CD4-positive, alpha-beta T cell treated with Interleukin-17A for 1 hour (primary cell): ENCODE results near the gene STK32B.
"Not testable (repeated sequence)": the region's sequence is repeated elsewhere in the genome, so short reads cannot be mapped to it uniquely, and the experiment has no call there.

Source experiments
- DNase-seq: peaks from one replicate; pipeline ENCODE4 v3.0.0-alpha.2; 2020

Gene STK32B

DNA sequence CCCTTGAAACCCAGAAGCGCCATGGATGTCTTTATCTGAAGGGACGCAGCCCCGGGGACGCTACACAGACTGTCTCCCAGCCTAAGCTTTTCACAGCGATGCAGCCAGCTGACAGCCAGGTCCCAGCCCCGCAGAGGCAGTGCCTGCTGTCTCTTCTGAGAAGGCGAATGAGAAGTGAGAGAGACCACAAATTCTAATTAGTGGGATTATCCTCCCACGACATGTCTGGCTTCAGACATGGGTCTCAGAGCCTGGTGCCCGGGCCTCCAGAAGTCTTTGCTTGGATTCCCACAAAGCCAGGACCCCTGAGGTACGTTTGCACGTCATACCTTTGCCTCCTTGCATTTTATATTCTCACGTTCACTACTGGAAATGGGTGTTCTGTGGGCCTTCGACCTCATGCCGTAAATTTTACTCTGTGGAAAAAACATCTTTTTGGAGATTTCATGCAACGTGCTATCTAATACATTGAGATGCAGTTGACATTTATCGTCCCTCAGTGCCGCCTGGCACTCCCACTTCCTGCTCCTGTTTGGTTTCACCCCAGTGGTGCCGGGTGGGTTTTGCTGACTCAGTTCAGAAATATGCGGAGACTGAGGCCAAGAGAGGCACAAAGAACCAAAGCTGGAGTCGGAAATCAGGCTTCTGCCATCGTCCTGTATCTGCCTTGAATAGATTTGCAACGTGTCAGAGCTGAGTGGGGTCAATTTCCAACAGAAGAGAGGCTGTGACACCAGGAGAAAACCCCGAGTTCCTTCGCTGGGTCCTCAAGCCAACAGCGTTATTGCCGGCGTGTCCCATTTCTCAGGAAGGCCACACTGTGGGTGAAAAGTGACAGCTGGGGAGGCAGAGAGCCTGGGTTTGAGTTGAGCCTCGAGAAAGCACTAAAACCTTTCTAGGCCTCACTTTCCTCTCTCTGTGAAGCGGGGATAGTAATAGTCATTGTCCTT, 114.4 kb downstream of the STK32B start:
- no peak for DNase-seq

DNA sequence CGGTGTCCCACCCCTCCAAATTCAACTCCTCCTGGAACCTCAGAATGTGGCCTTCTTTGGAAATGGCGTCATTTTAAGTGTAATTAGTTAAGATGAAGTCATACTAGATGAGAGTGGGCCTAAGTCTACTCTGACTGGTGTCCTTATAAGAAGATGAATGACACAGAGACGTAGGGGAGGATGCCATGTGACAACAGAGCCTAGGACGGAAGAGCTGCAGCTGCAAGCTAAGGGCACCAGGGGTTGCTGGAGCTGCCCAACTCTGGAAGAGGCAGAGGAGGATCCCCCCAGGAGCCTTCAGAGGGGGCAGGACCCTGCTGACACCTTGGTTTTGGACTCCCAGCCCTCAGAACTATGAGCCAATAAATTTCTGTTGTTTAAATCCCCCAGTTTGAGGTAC, 115.1 kb downstream of the STK32B start:
- no peak for DNase-seq

DNA sequence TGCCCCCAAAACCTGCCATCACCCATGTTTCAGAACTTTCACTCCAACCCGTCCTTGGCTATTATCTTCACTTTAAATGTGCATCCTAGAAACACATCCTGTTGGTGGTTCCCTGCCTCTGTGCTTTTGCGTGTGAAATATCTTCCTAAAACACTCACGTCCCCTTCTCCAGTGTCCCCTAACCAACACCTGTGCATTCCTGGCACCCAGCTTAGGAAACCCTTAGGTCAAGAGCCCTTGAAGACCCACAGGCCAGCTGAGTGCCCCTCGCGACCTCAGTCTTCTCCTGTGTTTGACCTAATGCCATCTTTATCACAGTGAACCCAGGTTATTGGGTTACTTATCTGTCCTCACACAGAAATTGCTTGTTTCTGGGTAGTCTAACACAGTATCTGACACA, 117.6 kb downstream of the STK32B start:
- no peak for DNase-seq

DNA sequence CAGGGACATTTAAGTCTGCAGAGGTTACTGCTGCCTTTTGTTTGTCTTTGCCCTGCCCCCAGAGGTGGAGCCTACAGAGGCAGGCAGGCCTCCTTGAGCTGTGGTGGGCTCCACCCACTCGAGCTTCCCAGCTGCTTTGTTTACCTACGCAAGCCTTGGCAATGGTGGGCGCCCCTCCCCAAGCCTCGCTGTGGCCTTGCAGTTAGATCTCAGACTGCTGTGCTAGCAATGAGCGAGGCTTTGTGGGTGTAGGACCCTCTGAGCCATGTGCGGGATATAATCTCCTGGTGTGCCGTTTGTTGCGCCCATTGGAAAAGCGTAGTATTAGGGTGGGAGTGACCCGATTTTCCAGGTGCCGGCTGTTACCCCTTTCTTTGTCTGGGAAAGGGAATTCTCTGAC, 124.6 kb downstream of the STK32B start:
- DNase-seq, result not testable (repeated sequence)

DNA sequence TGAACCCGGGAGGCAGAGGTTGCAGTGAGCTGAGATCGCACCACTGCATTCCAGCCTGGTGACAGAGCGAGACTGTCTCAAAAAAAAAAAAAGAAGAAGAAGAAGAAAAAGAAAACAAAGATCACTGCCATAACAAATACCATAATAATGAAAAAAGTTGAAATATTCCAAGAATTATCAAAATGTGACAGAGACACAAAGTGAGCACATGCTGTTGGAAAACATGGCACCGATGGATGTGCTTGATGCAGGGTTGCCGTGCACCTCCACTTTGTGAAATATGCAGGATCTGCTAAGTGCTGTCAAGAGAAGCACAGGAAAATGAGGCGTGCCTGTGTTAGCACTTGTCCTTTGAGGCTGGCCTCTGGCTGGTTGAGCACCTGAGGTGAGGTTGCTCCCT, 133.3 kb downstream of the STK32B start:
- no peak for DNase-seq

DNA sequence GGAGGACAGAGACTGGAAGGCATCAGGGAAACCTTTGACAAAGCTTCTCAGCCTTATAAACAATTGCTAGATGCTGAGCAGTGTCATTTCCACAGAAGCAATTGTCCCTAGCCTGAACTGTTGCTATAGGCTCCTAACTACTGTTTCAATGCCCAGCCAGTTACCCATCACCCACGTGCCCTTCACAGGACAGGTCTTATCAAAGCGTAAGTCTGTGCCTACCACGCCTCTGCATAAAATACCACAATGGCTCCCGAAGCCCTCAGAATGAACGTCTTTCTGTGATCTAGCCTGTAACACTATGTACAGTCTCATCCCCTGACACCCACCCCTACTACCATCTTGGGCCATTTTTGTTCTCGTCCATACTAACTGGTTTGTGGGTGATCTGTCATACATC, 134.3 kb downstream of the STK32B start:
- no peak for DNase-seq

DNA sequence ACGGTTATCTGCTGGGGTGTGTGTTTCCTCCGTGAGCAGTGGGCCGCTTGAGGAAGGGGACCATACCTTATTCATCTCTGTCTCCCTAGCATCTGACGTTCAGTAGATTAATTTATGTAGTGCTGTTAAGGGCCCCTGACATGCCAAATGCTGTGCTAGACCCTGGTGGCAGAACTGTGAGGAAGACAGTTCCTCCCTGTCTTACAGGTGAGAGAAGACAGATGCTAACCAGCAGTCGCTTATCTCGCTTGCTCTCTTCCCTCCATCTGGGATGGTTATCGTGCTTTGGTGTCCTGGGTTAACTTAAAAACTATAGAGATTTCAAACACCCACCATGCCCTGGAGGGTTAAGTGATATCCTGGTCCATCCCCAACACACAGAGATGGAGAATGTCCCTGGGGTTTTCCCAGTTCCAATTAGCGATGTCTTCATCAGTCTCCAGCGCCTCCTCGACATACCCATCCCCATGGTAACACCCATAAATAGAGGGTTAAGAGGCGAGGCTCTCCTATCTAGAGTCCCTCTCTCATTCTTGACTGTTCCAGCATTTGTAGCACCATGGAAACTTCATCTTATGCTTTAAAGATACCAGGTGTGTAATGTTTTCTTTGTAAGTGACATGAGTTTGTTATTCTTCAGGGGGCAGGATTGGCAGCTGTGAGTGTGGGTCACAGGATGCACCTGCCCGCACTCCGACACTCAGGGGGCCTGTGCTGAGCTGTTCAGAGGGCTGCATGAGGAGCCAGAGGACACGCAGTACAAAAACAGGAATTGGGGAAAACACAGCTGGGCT, 135.2 kb downstream of the STK32B start:
- DNase-seq, result no peak

DNA sequence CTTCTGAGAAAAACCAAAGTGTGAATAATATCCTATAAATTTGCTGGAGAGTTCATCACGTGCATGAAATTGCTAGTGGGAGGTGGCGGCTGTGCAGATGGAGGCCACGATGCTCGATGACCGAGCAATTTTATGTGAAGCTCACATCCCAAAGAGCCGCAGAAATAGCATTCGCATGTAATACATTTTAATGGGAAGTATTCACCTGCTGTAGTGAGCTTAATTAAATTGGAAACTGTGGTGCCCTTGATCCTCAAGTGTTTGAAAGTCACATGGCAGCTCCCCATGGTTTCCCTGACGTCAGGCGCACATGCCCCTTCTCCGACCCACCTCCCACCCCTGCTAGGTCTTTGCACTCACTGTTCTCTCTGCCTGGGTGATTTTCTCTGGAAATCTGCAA, 136.8 kb downstream of the STK32B start:
- DNase-seq, result no peak

DNA sequence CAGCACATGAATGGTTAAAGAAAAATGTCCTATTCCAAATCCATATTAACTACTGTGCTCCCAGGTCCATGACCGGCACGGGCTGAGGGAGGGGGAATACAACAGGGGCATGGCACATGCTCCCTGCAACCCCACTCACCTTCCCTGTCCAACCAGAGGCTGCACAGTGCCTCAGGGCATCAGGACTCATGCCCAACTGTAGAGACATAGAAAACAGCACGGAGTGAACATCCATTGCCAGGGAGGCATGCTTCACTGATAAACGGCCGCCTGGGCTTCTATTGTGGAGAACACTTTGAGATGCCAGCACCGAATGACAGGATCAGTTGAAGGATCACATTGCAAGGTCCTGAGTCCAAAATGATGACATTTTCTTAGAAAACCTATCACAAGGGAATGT, 140.6 kb downstream of the STK32B start:
- DNase-seq, result no peak

DNA sequence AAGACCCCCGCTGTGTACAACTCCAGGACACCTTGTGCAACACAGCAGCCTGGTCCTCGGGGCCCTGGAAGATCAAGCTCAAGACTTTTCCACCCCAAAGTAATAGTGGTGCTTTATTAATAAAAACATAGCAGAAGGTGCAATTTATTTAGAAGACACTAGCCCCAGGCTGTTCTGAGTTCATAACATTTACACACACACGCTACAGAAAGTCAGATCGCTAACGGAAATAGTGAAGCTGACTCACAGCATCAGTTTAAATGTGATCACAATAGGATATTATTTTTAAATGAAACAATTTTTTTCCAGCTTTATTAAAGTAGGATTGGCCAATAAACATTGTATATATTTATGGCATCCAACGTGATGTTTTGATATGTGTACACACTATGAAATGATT, 141.0 kb downstream of the STK32B start:
- no peak for DNase-seq

DNA sequence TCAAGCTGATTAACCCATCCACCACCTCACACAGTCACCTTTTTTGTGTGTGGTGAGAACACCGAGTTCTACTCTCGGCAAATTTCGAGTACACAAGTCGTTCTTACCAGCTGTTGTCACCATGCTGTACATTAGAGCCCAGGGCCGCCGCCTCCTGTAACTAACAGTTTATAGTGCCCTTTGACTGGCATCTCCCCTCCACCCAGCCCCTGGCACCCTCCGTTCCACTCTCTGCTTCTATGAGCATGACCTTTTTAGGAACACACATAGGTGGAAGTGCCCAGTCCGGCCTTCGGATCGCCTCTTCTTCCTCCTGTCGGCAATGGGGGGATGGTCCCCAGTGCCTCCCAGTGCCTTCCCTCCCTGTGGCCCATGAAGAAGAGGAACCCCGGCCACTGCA, 141.4 kb downstream of the STK32B start:
- no peak for DNase-seq

DNA sequence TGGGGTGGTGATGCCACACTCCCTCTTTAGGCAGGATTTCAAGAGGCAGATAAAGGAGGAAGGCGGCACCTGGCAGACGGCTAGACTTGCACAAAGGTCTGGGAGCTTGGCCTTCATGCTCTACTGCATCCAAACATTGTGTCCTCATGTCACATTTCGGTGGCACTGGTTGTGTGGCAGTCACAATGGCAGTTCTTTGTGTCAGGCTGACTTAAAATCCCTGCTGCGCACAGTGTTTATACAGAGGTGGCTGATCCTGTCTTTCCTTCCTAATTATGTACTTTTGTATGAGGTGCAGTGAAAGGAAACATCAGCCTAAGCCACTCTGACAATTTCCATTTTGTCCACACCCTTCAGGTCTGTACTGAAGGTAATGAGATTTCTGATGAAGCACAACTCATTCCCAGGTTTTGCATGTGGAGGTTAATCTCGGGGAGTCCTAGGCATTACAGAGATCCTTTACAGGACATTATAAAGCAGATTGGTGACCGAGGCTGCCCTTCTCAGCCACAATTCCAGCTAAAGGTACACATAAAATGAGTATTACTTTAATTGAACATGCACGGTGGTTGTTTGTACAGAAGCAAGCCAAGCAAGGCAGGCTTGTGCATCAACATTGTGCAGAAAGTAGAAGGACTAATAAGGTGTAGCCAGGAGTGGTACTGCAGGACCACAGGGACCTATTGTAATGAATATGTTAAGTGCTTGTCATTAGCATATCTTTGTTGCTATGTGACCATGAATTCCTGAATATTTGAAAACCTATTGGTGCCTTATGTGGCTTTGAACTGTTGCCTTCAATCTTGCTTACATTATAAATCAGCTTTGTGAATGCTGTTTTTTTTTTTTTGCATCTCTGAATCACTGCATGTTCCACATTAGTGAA, 147.6 kb downstream of the STK32B start:
- DNase-seq, result no peak

DNA sequence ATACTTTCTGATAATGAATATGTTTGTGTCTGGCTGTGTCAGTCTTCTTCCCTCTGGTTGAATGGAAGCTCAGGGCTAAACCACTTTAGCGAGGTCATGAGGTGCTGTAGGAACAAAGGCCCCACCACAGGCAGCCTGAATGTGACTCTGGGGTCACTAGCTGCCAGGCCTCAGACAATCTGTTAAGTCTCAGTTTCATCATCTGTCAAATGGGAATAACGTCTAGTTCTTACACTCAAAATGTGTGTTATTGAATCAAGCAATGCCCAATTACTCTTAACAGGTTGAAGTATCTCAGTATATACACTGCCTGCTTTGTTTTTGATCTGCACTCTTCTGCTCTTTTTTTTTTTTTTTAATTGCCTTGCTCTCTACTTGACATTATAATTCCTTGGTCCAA, 148.6 kb downstream of the STK32B start:
- no peak for DNase-seq

DNA sequence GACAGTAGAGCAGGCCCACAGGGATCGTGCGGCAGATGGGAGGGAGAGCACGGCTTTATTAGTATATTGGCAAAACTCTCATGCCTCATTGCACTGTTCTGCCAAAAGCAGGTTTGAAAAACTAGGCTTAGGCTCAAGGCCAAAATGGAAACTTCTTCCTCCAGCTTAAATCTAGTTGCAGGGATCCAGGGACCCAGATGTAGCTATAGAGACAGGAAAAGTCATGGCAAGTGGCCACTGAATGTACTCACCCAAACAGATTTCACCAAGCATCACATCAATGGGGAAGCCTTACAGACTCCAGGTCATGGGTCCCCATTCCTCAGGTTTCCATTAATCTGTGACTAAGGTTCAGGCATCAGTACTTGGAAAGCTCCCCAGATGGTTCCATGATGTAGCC, 149.2 kb downstream of the STK32B start:
- no peak for DNase-seq

DNA sequence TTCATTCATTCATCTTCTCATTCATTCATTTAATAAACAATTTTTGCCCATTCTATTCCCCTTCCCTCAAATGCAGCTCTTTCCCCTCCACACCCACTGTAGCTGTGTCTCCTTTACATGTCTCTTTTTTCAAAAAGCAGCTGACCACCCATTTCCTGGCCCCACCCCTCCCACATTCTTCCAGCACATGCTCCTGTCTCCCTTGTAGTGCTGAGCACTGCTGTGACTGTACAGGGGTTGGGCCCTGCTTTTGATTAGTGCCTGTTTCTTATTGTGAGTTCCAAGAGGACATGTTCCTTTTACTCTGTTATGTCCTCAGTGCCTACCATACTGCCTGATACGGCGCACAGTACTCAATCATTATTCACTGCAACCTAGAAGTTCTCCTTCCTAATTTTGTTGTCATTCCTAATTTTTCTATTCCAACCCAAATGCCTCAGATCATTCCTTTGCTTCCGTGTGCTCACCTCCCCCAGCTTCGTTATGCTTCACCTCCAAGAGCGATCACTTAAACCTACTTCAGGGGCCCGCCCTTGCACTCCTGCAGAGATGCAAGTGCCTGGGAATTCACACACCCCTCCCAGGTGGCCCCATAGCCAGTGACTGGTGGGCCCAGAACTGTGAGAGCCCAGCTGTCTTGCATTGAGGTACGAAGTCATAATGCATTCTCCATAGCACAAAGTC, 152.2 kb downstream of the STK32B start:
- no peak for DNase-seq

DNA sequence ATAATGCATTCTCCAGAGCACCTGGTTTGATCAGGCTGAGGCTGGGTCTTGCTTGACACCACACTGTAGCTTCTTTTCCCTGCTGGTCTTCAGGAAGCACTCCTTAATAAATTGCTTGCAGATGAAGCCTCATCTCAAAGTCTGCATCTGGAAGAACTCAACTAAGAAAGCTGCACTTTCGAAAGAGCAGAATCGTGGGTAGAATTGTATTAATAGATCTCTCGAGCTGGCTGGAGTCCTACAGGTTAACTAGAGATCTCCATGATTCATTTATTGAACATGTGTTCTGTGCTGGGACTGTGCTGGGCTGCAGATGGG, 152.7 kb downstream of the STK32B start:
- DNase-seq, result no peak

DNA sequence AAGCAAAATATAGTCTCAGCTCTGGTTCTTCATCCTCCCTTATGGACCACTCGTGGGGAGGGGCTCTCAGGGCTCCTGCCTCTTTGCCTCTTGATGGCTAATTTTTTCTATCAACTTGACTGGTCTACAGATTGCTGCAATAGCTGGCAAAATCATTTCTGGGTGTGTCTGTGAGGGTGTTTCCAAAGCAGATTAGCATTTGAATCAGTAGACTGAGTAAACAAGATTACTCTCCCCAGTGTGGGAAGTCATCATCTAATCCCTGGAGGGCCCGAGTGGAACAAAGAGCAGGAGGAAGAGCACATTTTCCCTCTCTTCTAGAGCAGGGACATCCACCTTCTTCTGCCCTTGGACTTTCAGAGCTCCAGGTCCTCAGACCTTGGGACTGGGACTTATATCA, 153.5 kb downstream of the STK32B start:
- no peak for DNase-seq

DNA sequence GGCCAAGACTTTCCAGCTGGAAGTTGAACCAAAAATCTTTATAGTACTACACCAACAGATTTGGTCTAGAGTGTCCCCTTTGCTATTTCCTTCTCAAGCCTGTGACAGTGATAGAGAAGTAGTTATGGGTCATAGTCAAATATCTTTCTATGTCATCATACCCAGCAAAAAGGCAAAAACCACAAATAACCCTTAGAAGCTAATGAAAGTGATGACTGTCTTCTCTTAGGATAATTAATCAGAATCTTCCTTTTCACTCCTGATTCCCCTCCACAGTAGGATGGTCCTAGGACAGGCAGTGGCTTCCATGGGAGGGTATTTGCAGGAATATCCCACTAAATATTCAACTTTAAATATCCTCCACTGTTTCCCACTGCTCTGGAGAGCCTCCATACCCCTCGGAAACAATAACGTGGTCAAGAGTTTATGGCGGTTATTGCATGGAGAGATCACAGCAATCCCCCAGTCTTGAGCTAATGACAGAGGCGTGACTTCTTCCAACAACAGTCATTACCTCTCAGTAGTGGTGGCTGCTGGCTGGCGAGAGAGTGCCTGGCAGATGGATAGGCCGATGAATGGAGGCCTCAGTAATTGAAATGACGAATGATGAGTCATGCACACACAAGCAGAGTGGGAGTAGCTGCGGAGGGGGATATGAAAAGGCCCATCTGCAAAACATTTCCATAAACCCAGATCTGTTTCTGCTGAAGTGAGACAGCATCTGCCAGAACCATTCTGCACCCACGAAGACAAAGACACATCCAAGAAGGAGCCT, 154.9 kb downstream of the STK32B start:
- DNase-seq, result no peak

DNA sequence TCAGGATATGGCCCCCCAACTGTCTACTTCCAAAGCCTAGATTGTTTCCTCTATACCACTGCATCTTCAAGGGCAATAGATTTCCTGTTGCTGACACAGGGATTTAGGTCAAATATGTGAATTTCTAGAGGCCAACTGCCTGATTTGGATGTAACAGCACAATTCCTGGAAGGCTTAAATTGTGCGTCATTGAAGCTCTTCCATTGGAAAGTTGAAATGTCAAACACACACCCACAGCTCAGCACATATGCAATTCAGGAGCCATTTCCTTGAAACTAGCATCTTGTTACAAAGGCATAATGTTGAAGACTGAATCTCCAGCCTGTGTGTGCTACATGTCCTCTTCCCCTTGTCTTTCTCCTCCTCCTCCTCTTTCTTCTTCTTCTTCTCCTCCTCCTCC, 158.6 kb downstream of the STK32B start:
- no peak for DNase-seq

DNA sequence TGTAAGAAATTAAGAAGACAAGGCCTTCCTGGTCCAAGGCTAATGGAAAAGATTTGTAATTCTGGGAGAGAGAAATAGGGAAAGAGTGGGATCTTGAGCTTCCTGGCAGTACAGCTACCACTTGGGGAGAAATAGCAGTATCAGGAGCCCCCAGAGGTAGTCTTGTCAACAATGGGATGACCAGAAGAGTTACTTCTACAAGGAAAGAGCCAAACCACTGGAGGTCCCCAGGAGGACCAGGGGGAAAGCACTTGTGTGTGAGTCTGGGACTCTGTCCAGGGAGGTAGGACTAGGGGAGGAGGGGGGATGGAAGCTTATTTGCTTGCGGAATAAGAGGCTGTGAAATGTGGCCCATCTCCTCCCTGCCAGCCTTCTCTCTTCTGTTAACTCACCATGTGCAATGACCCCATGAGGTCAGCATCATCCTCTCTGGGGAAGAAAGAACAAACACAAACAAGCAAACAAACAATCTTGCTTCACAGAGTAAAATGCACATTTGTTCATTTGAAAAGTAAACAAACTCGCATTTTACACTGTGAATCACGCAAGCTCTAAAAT, 160.1 kb downstream of the STK32B start:
- no peak for DNase-seq

DNA sequence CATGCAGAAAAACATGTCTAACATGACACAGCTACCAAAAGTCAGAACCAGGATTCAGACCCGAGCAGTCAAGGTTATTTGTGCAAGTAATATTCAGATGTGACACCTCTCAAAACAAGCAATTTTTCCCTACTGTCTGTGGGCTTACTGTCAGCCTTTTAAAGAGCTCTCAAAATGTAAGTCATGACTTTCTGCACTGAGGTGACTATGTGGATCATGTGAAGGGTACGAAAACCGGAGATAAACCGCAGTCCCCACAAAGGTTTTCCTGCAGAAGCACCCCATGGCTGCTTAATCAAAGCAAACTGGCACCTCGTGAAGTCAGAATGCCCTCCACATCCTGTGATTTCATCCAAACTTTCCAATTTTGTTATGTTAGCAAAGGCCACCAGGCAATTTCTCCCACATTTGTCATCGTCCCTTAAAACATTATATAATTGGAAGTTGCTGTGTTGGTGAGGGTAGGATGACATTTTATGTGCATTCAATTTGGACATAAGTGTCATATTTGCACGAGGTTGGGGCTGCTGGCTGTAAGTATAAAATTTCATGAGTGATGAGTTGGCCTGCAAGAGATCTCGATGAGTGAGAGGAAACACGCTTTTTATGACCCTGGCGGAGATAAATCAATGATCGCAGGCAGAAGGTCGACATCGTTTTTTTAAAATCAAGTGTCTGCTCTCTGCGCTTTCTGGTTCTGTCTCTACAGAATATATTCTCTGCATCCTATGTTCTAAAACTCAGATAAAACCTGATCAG, 161.2 kb downstream of the STK32B start:
- no peak for DNase-seq
